HepG2 (cell line): ENCODE results near the gene RNGTT. TPM values are rescaled to one million over a fixed set of nuclear protein-coding genes. Genes with fewer than 3 reads are reported as not detected.
A peak's percentile ranks its signal among the peaks of the same experiment; 100 is the strongest.

Experiments
- ADNP ChIP-seq: sonication (generic); formaldehyde crosslinking; IDR thresholded peaks from 2 replicates; pipeline ENCODE4 v1.4.0; 2020; ENCODE audit warnings: missing genetic modification reagents
- BCL6 ChIP-seq: IDR thresholded peaks from 2 replicates; pipeline ENCODE4 v1.6.1; 2016; ENCODE audit warnings: missing genetic modification reagents, missing compliant biosample characterization
- CENPX ChIP-seq: sonication (generic); formaldehyde crosslinking; IDR thresholded peaks from 2 replicates; pipeline ENCODE4 v1.9.0; 2021; ENCODE audit warnings: mild to moderate bottlenecking, missing genetic modification reagents, moderate library complexity
- FOXK1 ChIP-seq: sonication (generic); formaldehyde crosslinking; IDR thresholded peaks from 2 replicates; pipeline ENCODE4 v1.4.0; 2020; ENCODE audit warnings: low read depth, missing genetic modification reagents, borderline replicate concordance
- GPBP1L1 ChIP-seq: sonication (generic); formaldehyde crosslinking; IDR thresholded peaks from 2 replicates; pipeline ENCODE4 v1.5.0; 2020; ENCODE audit warnings: mild to moderate bottlenecking, missing genetic modification reagents
- IKZF1 ChIP-seq: fragments of 450-650 bp; IDR thresholded peaks from 2 replicates; pipeline ENCODE4 v1.7.1; 2016
- IRX3 ChIP-seq: sonication (generic); formaldehyde crosslinking; IDR thresholded peaks from 2 replicates; pipeline ENCODE4 v1.8.1; 2023; ENCODE audit warnings: mild to moderate bottlenecking, low read depth, missing genetic modification reagents, borderline replicate concordance
- MZF1 ChIP-seq: sonication (generic); formaldehyde crosslinking; IDR thresholded peaks from 2 replicates; pipeline ENCODE4 v1.8.1; 2023; ENCODE audit warnings: mild to moderate bottlenecking, missing genetic modification reagents, borderline replicate concordance
- NR3C1 ChIP-seq: sonication (generic); formaldehyde crosslinking; IDR thresholded peaks from 2 replicates; pipeline ENCODE4 v1.4.0; 2020; ENCODE audit warnings: missing genetic modification reagents
- PAXIP1 ChIP-seq: sonication (generic); formaldehyde crosslinking; conservative IDR thresholded peaks from 2 replicates; pipeline ENCODE4 v1.4.0; 2020; ENCODE audit warnings: mild to moderate bottlenecking, missing genetic modification reagents, moderate library complexity
- RAD21 ChIP-seq: fragments of 450-650 bp; formaldehyde crosslinking; IDR thresholded peaks from 2 replicates; pipeline ENCODE4 v1.5.0; 2020; ENCODE audit warnings: mild to moderate bottlenecking
- RARA ChIP-seq: IDR thresholded peaks from 2 replicates; pipeline ENCODE4 v1.6.1; 2016; ENCODE audit warnings: missing genetic modification reagents, missing compliant biosample characterization
- SIX1 ChIP-seq: sonication (generic); formaldehyde crosslinking; IDR thresholded peaks from 2 replicates; pipeline ENCODE4 v1.4.0; 2020; ENCODE audit warnings: missing genetic modification reagents, borderline replicate concordance
- SOX5 ChIP-seq: IDR thresholded peaks from 2 replicates; pipeline ENCODE4 v1.6.1; 2016; ENCODE audit warnings: borderline replicate concordance
- TAF1 ChIP-seq: sonication (generic); formaldehyde crosslinking; IDR thresholded peaks from 2 replicates; pipeline ENCODE4 v1.4.0; 2020; ENCODE audit warnings: missing genetic modification reagents
- TCF12 ChIP-seq, 2 experiments: fragments of 450-650 bp in 1 of 2; sonication (generic) in 1 of 2; formaldehyde crosslinking in 1 of 2; IDR thresholded peaks; 2 replicates each; pipeline versions ENCODE4 v1.6.1 to v1.8.0; 2017 to 2022; ENCODE audit warnings: antibody characterized with exemption in 1 of 2, mild to moderate bottlenecking in 1 of 2, missing genetic modification reagents in 1 of 2, moderate library complexity in 1 of 2
- TGIF2 ChIP-seq: IDR thresholded peaks from 2 replicates; pipeline ENCODE4 v1.6.1; 2016; ENCODE audit warnings: control low read depth, missing compliant biosample characterization
- USF2 ChIP-seq, 2 experiments: sonication (generic) in 1 of 2; formaldehyde crosslinking in 1 of 2; IDR thresholded peaks; 2 replicates each; pipeline versions ENCODE4 v1.5.1 to v1.6.1; 2011 to 2020; ENCODE audit warnings: borderline replicate concordance in 1 of 2, low read depth in 1 of 2, low read length in 1 of 2, mild to moderate bottlenecking in 1 of 2, missing genetic modification reagents in 1 of 2, moderate library complexity in 1 of 2
- XBP1 ChIP-seq: sonication (generic); formaldehyde crosslinking; IDR thresholded peaks from 2 replicates; pipeline ENCODE4 v1.5.0; 2020; ENCODE audit warnings: missing genetic modification reagents
- ZBTB3 ChIP-seq: sonication (generic); formaldehyde crosslinking; IDR thresholded peaks from 2 replicates; pipeline ENCODE4 v1.4.0; 2020; ENCODE audit warnings: low read depth, mild to moderate bottlenecking, moderate library complexity, missing genetic modification reagents, borderline replicate concordance
- ZNF205 ChIP-seq: IDR thresholded peaks from 2 replicates; pipeline ENCODE4 v1.6.1; 2018; ENCODE audit warnings: missing biosample characterization, missing genetic modification reagents
- ZNF891 ChIP-seq: sonication (generic); formaldehyde crosslinking; IDR thresholded peaks from 2 replicates; pipeline ENCODE4 v1.5.0; 2020; ENCODE audit warnings: mild to moderate bottlenecking, missing genetic modification reagents
- ZSCAN9 ChIP-seq: IDR thresholded peaks from 2 replicates; pipeline ENCODE4 v1.6.1; 2016; ENCODE audit warnings: borderline replicate concordance
- polyA plus RNA-seq, 8 experiments: library from polyadenylated mRNA; depleted of rRNA in 3 of 8; stranded (reverse) in 7 of 8; unstranded in 1 of 8; fragments of >200 nt; fragmentation: Illumina TruSeq in 4 of 8; extraction: Trizol in 4 of 8; gene quantifications; 2 replicates each; pipeline versions ENCODE4 v1.2.1 to v1.2.3, GENCODE V29; 2011 to 2016; ENCODE audit warnings: low read depth in 4 of 8, missing spikeins in 1 of 8, mixed read lengths in 1 of 8; ENCODE audit not compliant: insufficient read depth in 1 of 8
- total RNA-seq, 5 experiments: library from RNA; depleted of rRNA; stranded (reverse); fragments of >200 nt; fragmentation: Illumina TruSeq; extraction: Trizol; gene quantifications; 2 replicates each; pipeline ENCODE4 v1.2.3, GENCODE V29; 2016; ENCODE audit warnings: low read depth in 1 of 5

RNGTT gene
- total and polyA plus RNA-seq, 2 of the 13 experiments (the other 11 are each of a cell fraction or from before 2014, with no cell fraction given), result 6.0 to 22.6 TPM

- TF ChIP-seq USF2 (IDR thresholded peaks at IDR 0.05; ENCODE audit: low read depth, low read length) (no peak), USF2 (CRISPR knock-in tag; IDR thresholded peaks at IDR 0.05; ENCODE audit: borderline replicate concordance) (no peak), ZBTB3 (CRISPR knock-in tag) (no peak), IKZF1 (no peak), SIX1 (peak; percentile 70; the same call in 1 of the 2 replicates), IRX3 (CRISPR knock-in tag) (no peak), RAD21 (CRISPR knock-in tag) (no peak), XBP1 (no peak), GPBP1L1 (CRISPR knock-in tag) (no peak), PAXIP1 (CRISPR knock-in tag) (peak; percentile 92), TCF12 (IDR thresholded peaks at IDR 0.05) (no peak), TCF12 (CRISPR knock-in tag; IDR thresholded peaks at IDR 0.05) (no peak), ADNP (no peak), ZNF205 (CRISPR knock-in tag) (no peak), SOX5 (CRISPR knock-in tag) (peak; percentile 98), TAF1 (CRISPR knock-in tag) (no peak), FOXK1 (peak; percentile 57; the same call in 1 of the 2 replicates), NR3C1 (no peak), ZNF891 (CRISPR knock-in tag) (no peak), CENPX (no peak), BCL6 (CRISPR knock-in tag) (peak; percentile 88), TGIF2 (no peak), RARA (peak; percentile 96), MZF1 (CRISPR knock-in tag) (no peak), ZSCAN9 (CRISPR knock-in tag) (no peak)
Measured at GRCh38 chr6:88972504-88973423, 9.3 kb upstream of the RNGTT start (continued).
